NCI-H510A treated with DMSO at 0.1 percent for 48 hours (cell line): Measurements from ENCODE around the gene ZNF729.
"Not testable (repeated sequence)": the region's sequence is repeated elsewhere in the genome, so short reads cannot be mapped to it uniquely, and the experiment has no call there.

ENCODE experiments used
- DNase-seq: peaks from one replicate; lab custom pipeline; 2025; lab: John Stamatoyannopoulos, UW

ZNF729 gene

GRCh38 chr19:22286151-22286810, at the start of gene ZNF729:
Gene ZNF729, plus strand, starts transcription at chr19:22286441. Its CDS starts 85 bp downstream, at chr19:22286526.
- no peak for DNase-seq

GRCh38 chr19:22256856-22257255, 29.4 kb upstream of the ZNF729 start:
- DNase-seq: no peak

DNA sequence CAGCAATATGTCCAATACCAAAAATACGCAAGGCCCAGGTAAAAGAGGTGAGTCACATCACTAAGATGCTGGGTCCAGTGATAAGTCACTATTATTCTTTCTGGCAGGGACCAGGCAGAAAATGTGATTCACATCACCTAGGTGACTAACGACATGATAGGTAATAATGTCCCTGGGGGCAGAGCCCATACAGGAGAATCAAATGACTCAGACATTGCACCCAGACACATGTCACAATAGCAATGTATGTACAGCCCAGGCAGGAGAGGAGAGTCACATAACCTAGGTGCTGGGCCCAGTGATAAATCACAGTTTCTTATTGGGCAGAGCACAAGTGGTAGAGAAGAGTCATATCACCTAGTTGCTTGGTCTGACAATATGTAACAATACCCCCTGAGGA, 28.9 kb upstream of the ZNF729 start:
- no peak for DNase-seq

DNA sequence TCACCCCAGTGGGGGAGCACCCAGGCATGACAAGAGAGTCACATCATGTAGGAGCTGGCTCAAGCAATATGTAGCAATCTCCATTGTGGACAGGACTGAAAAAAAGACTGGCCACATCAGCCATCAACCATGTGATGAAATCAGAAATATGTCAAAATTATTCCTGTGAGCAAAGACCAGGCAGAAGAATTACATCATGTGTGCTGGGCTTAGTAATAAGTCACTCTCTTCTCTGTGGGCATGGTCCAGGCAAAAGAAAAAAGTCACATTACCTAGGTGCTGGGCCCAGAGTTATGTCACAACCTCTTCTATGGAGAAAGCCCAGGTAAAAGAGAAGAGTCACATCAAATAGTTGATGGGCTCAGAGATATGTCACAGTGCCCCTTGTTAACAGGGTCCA, 28.3 kb upstream of the ZNF729 start:
- no peak for DNase-seq

DNA sequence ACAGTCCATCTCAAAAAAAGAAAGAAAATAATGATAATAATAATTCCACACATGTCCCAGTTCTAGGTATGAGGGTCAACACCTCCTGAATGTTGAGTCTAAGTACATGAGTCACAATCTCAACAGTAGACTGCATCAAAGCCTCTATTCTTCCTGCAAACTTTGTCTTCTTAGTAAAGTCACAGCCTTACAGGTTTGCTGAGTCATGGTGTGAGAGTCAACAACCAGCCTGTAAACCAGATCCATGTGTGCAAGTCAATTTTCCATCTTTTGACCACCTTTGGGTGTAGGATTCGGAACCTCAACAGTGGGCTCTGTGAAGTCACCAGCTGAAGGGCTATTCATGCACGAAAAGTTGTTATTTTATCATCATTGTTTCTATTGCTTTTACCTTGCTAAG, 25.7 kb upstream of the ZNF729 start:
- no peak for DNase-seq

GRCh38 chr19:22261596-22261995, 24.6 kb upstream of the ZNF729 start:
- no peak for DNase-seq

GRCh38 chr19:22263121-22263520, 23.1 kb upstream of the ZNF729 start:
- DNase-seq: no peak

- DNase-seq: not testable (repeated sequence)
Measured at GRCh38 chr19:22321554-22321953, 35.3 kb downstream of the ZNF729 start.

DNA sequence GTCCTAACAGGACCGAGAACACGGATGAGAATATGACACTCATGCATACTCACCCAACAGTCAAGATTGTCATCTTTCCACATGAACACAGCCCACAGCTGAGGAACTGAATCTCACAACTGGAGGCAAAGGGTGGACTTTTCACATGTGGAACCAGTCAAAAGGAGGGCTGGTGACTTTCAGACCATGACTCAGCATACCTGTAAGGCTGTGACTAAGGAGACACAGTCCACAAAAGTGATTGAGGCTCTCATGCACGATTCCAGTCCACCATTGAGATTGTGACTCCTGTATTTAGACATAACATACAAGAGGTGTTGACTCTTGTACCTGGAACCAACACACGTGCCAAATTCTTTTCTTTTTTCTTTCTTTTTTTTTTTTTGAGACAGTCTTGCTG, 40.0 kb downstream of the ZNF729 start:
- DNase-seq: no peak

- DNase-seq: no peak
Measured at GRCh38 chr19:22327321-22327720, 41.1 kb downstream of the ZNF729 start.

- DNase-seq: no peak
Measured at GRCh38 chr19:22331521-22331920, 45.3 kb downstream of the ZNF729 start.

DNA sequence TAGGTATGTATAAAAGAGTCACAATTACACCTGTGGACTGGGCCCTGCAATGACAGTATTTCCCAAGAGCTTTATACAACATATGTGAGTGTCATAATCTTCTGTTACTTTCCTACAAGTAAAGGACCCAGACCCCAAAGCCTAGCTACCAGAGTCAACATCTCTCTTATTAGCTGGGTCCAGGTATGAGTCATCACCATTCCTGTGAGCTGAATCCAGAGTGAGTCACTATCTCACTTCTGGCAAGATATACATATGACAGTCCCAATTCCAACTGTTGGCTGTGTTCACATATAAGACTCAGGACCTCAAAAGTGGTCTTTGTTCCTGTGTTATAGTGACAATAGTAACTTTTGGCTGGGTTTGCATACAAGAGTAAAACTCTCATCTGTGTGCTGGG, 46.7 kb downstream of the ZNF729 start:
- no peak for DNase-seq

DNA sequence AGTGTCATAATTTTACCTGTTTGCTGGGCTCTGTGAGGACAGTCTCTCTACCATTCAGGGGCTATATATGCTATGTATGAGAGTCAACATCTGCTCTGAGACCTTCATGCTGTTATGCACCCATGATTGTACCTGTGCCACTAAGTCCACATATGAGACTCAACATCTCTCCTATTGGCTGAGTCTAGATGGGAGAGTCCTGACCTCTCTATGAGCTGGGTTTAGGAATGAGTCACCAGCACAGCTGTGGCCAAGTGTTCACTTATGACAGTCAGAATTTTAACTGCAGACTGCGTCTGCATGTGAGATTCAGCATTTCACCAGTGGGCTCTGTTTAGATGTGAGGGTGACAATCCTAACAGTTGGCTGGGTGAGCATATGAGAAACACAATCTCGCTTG, 49.5 kb downstream of the ZNF729 start:
- no peak for DNase-seq

DNA sequence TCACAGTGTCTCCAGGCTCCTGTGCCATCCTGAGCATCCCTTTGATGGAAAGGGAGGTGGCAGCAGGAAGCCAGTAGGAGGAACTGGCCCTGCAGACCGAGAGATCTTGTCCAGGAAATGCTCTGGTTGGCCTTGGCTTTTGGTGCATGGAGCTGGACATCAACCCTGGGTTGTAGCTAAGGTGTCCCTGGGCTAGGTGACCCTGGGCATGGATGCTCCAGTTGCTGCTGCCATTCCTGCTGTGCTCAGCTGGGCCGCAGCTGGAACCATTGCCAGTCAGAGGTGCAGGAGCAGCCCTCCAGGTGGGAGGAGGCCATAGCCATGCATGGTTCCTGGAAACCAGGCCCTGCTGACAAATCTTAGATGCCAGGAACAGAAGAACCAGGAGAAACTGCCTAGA, 68.4 kb downstream of the ZNF729 start:
- DNase-seq: no peak
